Right hindlimb (tissue), 1 donor: ENCODE data around the gene IMPDH1.

Experiments used
- DNase-seq: peaks from one replicate; pipeline ENCODE4 v3.0.0-alpha.2; 2018

IMPDH1 gene

GRCh38 chr7:128404886-128405470 is 4.8 kb downstream of the IMPDH1 start:
- no peak for DNase-seq

GRCh38 chr7:128404143-128404681 is 5.6 kb downstream of the IMPDH1 start:
- DNase-seq: no peak

- no peak for DNase-seq
Observed at GRCh38 chr7:128403676-128404075, 6.1 kb downstream of the IMPDH1 start.

GRCh38 chr7:128402356-128402755 is 7.4 kb downstream of the IMPDH1 start:
- no peak for DNase-seq

GRCh38 chr7:128400566-128400965 is 9.2 kb downstream of the IMPDH1 start:
- DNase-seq: no peak

- no peak for DNase-seq
Observed at GRCh38 chr7:128399991-128400390, 9.8 kb downstream of the IMPDH1 start.

- DNase-seq: no peak
Observed at GRCh38 chr7:128398841-128399135, 11.0 kb downstream of the IMPDH1 start.

GRCh38 chr7:128398016-128398840 is 11.6 kb downstream of the IMPDH1 start:
- DNase-seq: peak; percentile 58

- no peak for DNase-seq
Observed at GRCh38 chr7:128396357-128396756, 13.4 kb downstream of the IMPDH1 start.

- DNase-seq: no peak
Observed at GRCh38 chr7:128395748-128396147, 14.0 kb downstream of the IMPDH1 start.

GRCh38 chr7:128394904-128395496 is 14.8 kb downstream of the IMPDH1 start:
- no peak for DNase-seq

GRCh38 chr7:128393526-128394330 is 16.1 kb downstream of the IMPDH1 start:
- DNase-seq: no peak

GRCh38 chr7:128392446-128393327 is 17.1 kb downstream of the IMPDH1 start:
- DNase-seq: no peak

GRCh38 chr7:128391805-128392204 is 18.0 kb downstream of the IMPDH1 start:
- no peak for DNase-seq

- no peak for DNase-seq
Observed at GRCh38 chr7:128390871-128391565, 18.8 kb downstream of the IMPDH1 start.

GRCh38 chr7:128389618-128390329 is 20.0 kb downstream of the IMPDH1 start:
- DNase-seq: no peak

- DNase-seq: no peak
Observed at GRCh38 chr7:128389085-128389617, 20.6 kb downstream of the IMPDH1 start.

GRCh38 chr7:128388145-128388485 is 21.7 kb downstream of the IMPDH1 start:
- DNase-seq: no peak

GRCh38 chr7:128387216-128388144 is 22.3 kb downstream of the IMPDH1 start:
- peak; percentile 89 for DNase-seq
